ENCODE measurements around the gene SETBP1.

The SETBP1 gene

DNA sequence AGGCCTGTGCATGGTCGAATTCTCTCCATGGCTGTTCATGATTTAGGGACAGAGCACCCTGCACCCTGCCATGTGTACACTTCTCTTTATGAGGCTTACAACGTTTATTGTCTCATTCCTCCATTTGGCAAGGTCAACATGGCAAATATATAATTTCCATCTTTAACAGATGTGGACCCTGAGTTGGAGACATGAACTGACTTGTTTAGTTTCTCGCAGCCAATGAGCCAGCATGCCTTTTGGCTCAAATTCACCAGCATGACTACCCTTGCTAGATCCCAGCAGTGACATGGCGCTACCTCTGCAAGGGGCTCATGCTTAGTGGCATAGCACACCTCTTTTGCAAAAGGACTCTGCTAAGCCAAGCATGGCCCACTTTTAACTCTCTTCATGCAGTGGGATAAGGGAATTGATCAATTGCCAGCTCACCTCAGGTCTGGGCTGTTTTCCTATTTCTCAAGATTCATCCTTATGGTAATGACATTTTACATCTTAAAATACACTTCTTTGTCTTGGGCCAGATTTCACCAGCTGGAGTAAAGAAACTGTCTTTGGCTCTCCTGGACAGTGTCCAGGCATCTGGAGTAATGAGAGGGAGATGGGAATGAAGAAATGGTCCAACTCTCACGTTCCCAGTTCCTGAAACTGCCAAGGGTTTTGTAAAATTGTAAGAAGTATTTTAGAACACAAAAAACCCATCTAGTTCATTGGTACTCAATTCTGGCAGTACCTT, 159.5 kb downstream of the SETBP1 start:
- peaks cover 11% of the 10 kb centered on the region for H3K27me3 Mint-ChIP-seq
- no peak overlapping the region for H3K27ac Mint-ChIP-seq
- no peak overlapping the region for H3K4me3 Mint-ChIP-seq

DNA sequence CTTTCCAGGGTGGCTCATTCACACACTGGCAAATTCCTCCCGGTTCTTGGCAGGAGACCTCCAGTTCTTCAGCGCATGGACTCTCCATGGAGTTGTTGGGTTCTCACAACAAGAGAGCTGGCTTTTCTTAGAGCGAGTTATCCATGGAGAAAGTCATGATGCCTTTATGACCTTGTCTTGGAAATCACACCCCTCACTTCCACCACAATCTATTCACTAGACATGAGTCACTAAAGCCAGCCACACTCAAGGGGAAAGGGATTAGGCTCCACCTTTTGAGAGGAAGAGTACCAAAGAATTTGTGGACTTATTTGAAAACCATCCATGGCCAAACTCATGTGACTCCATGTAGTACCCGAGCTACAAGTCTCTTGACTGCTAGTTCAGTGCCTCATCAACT, 160.5 kb downstream of the SETBP1 start:
- peaks cover 32% of the 10 kb centered on the region for H3K4me1 Mint-ChIP-seq
- no peaks in the 10 kb centered on the region for H3K36me3 Mint-ChIP-seq (ENCODE audit: low read depth)
- no peaks in the 10 kb centered on the region for H3K9me3 Mint-ChIP-seq
- H3K4me3 Mint-ChIP-seq = no peak overlapping the region
- DNase-seq (no peak), ATAC-seq (no peak)
- H3K27me3 Mint-ChIP-seq = peaks cover 11% of the 10 kb centered on the region
- H3K27ac Mint-ChIP-seq = no peak overlapping the region

More for the DNA sequence above, 159.5 kb downstream of the SETBP1 start:
- ATAC-seq (no peak), DNase-seq (no peak)
- Mint-ChIP-seq H3K9me3 (no peaks in the 10 kb centered on the region), H3K36me3 (ENCODE audit: low read depth) (no peaks in the 10 kb centered on the region), H3K4me1 (peaks cover 32% of the 10 kb centered on the region)

DNA sequence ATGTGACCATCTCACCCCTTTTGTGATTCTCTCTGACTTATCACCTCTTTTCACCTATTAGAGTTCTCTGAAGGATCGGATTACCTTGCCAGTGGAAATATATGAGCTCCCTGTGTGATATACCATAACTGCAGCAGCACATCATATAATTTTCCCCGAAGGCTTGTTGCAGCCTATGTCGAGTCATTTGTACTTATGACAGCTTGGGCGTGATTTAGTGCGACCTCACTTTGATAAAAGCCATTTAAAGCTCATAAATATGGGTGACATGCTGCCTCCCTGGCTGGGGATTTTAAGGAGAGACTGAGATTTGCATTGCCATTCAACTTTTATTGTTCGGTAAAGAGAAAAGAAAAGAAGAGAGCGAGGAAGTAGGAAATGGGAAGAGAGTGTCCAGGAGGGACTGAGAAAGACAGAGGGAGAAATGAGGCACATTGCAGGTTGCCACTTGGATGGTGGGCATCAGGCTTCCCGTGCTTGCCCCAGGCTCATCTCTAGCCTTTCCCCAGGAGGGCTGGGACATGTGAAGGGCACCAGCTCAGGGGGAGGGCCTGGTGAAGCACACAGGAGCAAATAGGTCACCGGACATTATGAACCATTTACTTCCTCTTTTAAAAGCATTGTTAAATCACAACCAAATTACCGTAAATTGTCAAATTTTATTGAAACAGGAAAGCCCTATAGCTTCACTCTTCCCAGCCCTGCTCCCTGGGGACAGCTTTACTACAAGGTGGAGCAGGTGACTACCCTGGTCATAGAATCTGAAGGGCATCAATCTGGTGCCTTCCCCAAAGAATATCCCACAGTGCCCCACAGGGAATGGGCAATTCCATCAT, 161.3 kb downstream of the SETBP1 start:
- DNase-seq (no peak), ATAC-seq (no peak)
- Mint-ChIP-seq H3K36me3 (ENCODE audit: low read depth) (no peaks in the 10 kb centered on the region), H3K4me3 (no peak overlapping the region), H3K27ac (no peak overlapping the region), H3K4me1 (peaks cover 32% of the 10 kb centered on the region), H3K9me3 (no peaks in the 10 kb centered on the region), H3K27me3 (peaks cover 11% of the 10 kb centered on the region)

DNA sequence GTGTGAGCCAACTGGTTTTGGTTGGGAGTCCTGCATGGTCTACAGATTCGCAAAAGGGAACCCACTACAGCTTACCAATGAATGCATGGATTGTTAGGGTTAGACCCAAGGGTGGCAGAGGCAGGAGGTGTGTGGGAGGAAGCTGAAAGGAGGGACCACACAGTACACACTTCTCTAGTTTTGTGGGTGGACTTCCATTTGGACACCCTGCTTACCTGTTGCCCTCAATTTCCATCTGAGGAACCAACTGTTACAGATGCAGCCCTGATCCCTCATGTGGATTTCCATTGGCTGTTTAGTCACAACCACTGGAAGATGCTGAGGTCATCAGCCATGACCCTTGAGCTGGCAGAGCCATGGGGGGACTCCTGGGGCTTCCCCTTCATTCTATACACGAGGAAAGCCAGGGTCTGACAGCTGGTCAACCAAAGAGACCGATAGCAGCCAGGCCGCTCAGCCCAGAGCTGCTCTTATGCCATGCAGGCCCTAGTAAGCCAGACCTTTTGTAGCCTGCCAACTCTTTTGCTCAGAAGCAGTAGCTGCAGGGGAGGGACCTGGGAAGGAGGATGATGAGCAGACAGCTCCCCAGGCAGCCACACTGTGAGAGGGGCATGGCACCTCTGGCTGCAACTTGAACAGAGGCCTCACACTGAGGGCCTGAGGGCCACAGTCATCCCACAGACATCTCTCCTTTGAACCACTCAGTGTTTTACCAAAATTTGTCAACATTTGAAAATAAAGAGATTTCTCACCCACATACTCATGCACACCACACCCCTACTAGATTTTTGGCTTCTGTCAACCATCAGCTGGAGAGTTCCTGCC, 162.1 kb downstream of the SETBP1 start:
- ATAC-seq (no peak), DNase-seq (no peak)
- peaks cover 11% of the 10 kb centered on the region for H3K27me3 Mint-ChIP-seq
- no peaks in the 10 kb centered on the region for H3K9me3 Mint-ChIP-seq
- H3K27ac Mint-ChIP-seq = no peak overlapping the region
- peaks cover 32% of the 10 kb centered on the region for H3K4me1 Mint-ChIP-seq
- H3K36me3 Mint-ChIP-seq (ENCODE audit: low read depth) = no peaks in the 10 kb centered on the region
- no peak overlapping the region for H3K4me3 Mint-ChIP-seq

DNA sequence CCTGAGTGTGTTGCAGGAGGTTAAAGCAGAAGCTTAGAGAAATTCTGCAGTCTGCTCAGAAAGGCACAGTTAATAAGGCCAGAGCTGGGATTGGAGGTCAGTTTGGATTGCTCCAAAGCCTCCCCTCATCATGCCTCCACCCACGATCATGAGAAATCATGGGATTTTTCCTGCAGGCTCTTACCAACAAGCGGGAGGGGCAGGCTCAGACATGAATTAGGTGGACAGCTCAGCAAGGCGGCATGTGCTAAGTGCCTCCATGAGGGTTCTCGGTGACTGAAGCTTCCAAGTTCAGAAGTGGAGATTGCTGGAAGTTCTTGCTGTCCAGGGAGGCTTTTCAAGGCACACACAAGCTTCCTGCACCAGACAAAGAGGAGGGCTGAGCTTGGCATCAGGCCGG, 163.8 kb downstream of the SETBP1 start:
- Mint-ChIP-seq H3K27me3 (peaks cover 10% of the 10 kb centered on the region), H3K36me3 (ENCODE audit: low read depth) (no peaks in the 10 kb centered on the region)

DNA sequence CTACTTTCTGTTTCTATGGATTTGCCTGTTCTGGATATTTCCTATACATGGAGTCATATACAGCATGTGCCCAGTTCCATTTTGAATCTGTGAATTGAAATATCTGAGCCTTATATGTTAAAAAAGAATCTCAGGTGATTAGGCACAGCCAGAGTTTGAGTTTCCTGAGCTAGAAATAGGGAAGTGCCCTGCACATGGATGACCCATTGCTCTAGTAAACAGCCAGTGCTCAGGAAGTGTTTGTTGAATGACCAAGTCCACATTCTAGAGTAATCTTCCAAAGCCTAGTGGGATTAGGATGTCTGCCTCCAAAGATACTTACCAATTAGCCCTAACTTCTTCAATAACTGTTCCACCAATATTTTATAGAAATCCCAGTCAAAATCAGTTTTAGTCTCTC, 165.8 kb downstream of the SETBP1 start:
- ATAC-seq (no peak), DNase-seq (no peak)
- no peaks in the 10 kb centered on the region for H3K9me3 Mint-ChIP-seq
- H3K27me3 Mint-ChIP-seq = peaks cover 2% of the 10 kb centered on the region
- H3K36me3 Mint-ChIP-seq (ENCODE audit: low read depth) = no peaks in the 10 kb centered on the region
- no peak overlapping the region for H3K4me3 Mint-ChIP-seq
- H3K27ac Mint-ChIP-seq = no peak overlapping the region
- H3K4me1 Mint-ChIP-seq = peaks cover 15% of the 10 kb centered on the region

More for the DNA sequence above, 163.8 kb downstream of the SETBP1 start:
- no peak overlapping the region for H3K4me3 Mint-ChIP-seq
- no peak overlapping the region for H3K27ac Mint-ChIP-seq
- ATAC-seq (no peak), DNase-seq (no peak)
- H3K4me1 Mint-ChIP-seq = peaks cover 20% of the 10 kb centered on the region
- H3K9me3 Mint-ChIP-seq = no peaks in the 10 kb centered on the region

DNA sequence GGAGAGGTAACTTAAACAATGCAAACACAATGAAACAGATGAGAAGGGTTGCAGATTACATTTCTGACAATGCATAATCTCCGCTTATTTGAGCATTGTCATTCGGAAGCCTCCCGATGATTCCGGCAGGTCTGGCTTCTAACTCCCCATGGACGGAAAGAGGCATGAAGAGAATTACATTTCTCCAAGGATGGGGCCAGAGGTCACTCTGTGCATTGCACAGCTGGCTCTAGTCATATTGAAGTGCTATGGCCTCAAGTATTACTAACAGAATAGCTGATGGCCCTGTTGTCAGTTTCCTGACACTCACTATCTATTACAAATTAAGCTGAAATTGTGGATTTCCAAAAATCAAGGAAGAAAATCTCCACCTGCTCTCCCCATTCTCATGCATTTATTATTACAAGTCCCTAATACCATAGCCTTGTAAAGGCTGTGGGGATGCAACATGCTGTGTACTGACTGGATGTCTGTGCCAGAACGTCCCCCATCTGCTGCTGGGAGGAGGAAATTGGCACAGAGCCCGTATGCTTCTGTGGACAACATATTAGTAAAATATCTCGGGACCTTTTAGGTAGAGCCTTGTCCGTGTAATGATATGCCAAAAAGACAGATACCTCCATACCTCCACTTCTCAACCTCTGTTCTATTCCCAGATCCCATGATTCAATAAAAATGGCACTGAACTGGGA, 168.1 kb downstream of the SETBP1 start:
- Mint-ChIP-seq H3K27me3 (no peaks in the 10 kb centered on the region), H3K27ac (no peak overlapping the region)
- no peak for DNase-seq

DNA sequence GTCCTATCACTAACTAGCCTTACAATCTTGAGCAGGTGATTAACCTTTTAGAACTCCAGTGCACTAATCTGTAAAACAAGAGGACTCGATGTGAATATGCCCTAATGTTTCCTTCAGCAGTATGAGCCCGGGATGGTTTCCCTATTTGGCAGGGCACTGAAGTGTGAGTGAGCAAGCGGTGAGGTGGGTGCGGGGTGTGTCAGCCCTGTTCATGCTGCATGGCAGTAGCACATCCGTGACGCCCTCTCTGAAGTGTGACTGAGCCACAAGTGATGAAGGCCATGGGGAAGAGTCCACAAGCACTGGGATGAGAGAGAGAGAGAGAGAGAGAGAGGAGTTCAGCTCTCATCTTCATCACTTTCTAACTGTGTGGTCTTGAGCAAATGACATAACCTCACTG, 168.7 kb downstream of the SETBP1 start:
- peaks cover under 1% of the 10 kb centered on the region for H3K27me3 Mint-ChIP-seq
- H3K36me3 Mint-ChIP-seq (ENCODE audit: low read depth) = no peaks in the 10 kb centered on the region
- DNase-seq (no peak), ATAC-seq (no peak)
- no peak overlapping the region for H3K27ac Mint-ChIP-seq
- no peak overlapping the region for H3K4me3 Mint-ChIP-seq
- H3K9me3 Mint-ChIP-seq = no peaks in the 10 kb centered on the region
- H3K4me1 Mint-ChIP-seq = peaks cover 10% of the 10 kb centered on the region

More for the DNA sequence above, 168.1 kb downstream of the SETBP1 start:
- no peaks in the 10 kb centered on the region for H3K36me3 Mint-ChIP-seq (ENCODE audit: low read depth)
- no peak for ATAC-seq
- H3K4me1 Mint-ChIP-seq = peaks cover 10% of the 10 kb centered on the region
- H3K4me3 Mint-ChIP-seq = no peak overlapping the region
- no peaks in the 10 kb centered on the region for H3K9me3 Mint-ChIP-seq

DNA sequence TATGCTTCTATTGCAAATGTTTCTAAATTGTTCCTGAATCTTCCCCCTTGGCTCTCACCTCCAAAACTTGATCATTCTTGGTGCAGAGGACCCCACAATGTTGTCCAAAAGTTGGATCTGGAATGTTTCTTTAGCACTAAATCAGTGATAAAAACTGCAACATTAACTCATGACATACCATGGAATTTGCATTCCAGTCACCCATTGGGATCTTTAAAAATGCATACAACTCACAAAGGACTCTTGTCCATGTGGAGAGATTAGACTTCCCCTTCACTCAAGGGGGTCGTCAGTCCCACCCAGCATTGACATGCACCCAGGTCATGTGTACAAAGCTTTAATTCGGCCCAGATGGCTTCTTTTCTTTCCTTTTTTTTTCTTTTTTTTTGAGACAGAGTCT, 169.3 kb downstream of the SETBP1 start:
- no peaks in the 10 kb centered on the region for H3K9me3 Mint-ChIP-seq
- no peak overlapping the region for H3K4me3 Mint-ChIP-seq
- peaks cover 2% of the 10 kb centered on the region for H3K27me3 Mint-ChIP-seq
- DNase-seq (no peak), ATAC-seq (no peak)
- H3K36me3 Mint-ChIP-seq (ENCODE audit: low read depth) = no peaks in the 10 kb centered on the region
- peaks cover 10% of the 10 kb centered on the region for H3K4me1 Mint-ChIP-seq
- H3K27ac Mint-ChIP-seq = no peak overlapping the region

DNA sequence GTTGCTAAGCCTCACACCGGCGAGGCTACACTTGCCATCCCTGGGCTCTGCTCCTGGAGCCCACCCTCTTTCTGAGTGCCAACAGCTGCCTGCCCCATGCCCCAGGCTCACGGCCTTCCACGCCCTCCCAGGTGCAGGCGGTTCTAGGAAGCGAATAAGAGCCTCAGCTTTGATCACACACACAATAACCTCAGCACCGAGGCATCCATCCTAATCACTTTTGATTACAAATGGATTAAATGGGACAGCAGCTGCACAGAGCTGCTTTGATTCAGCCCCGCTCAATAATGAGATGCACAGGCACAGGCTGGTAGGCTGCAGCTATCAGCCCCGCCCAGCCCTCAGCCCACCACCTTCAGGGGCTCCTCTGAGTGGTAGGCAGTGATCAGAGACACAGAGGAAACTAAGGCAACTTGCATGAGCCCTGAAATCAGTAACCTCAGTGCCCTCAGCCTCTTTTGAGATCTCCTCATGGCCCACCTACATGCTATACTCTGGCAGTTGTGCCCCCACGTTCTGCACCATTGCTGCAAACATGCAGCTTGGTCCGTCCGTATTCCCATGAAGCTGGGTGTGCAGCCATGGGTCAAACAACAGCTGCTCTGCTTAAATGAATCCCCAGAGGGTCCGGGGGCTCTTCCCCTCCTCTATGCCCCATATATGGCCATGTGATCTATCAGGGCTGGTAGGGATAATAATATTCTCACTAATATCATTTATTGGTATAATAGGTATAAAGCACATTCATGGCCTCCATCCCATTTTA, 171.4 kb downstream of the SETBP1 start:
- H3K4me3 Mint-ChIP-seq = no peak overlapping the region
- DNase-seq (no peak), ATAC-seq (no peak)
- no peaks in the 10 kb centered on the region for H3K9me3 Mint-ChIP-seq
- H3K4me1 Mint-ChIP-seq = peaks cover 15% of the 10 kb centered on the region
- H3K27me3 Mint-ChIP-seq = peaks cover 2% of the 10 kb centered on the region
- H3K36me3 Mint-ChIP-seq (ENCODE audit: low read depth) = peaks cover 3% of the 10 kb centered on the region
- no peak overlapping the region for H3K27ac Mint-ChIP-seq

DNA sequence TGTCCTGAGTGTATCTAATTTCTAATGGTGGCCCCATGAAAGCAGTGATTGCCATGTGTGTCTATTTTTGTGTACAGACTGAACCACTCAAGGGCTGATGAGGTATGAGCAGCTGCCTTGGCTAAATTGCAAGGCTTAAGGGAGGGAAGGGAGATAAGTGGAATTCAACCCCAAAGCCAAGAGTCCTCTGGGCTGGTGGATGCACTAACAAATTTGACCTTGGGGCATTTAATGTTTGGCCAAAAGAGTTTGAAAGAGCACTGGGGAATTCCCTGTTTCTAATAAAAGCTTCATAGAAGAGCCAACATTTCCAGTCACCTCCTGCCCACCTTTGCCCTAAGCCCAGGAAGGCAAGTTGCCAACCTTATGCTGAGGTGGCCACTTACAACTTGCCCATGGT, 172.1 kb downstream of the SETBP1 start:
- Mint-ChIP-seq H3K36me3 (ENCODE audit: low read depth) (peaks cover 3% of the 10 kb centered on the region), H3K4me3 (no peak overlapping the region), H3K27me3 (peaks cover 6% of the 10 kb centered on the region), H3K9me3 (no peaks in the 10 kb centered on the region), H3K27ac (no peak overlapping the region), H3K4me1 (peaks cover 15% of the 10 kb centered on the region)
- no peak for DNase-seq
- ATAC-seq = no peak

DNA sequence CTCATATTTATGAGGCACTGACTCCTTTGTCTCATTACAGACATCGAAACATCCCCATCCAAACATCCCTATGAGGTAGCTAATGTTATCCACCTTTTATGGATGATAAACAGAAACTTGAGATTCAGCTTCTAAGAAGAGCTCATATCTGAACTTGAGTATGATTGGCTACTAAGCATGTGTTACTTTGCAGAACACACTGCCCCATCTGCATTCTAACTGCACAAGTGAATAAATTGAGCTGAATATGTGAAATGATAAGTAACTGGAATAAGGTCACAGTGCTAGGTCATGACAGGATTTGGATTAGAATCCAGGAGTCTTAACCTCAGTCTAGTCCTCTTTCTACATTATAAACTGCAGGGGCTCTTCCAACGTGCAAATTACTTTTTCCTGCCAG, 172.7 kb downstream of the SETBP1 start:
- no peak for DNase-seq
- no peak for ATAC-seq
- H3K36me3 Mint-ChIP-seq (ENCODE audit: low read depth) = peaks cover 3% of the 10 kb centered on the region
- no peak overlapping the region for H3K4me3 Mint-ChIP-seq
- peaks cover 15% of the 10 kb centered on the region for H3K4me1 Mint-ChIP-seq
- no peaks in the 10 kb centered on the region for H3K9me3 Mint-ChIP-seq
- no peak overlapping the region for H3K27ac Mint-ChIP-seq
- H3K27me3 Mint-ChIP-seq = peaks cover 7% of the 10 kb centered on the region

DNA sequence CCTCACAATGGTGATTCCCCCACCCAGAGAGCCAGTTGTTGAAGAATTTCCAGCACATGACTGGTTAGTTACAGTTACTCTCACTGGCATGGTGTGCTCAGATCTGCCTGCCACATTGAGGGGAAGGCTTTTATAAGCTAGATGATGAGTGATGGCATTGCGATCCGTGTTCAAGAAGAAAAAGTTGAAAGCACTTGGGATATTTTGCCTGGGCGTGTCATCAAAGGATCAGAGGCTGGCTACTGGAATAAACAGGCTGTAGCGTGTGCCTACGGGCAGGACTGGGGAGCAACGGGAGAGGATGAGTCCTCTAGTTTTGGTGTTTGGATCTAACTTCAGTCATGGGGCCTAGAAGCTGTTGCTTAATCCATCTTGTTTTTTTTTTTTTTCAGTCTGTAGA, 175.0 kb downstream of the SETBP1 start:
- Mint-ChIP-seq H3K27me3 (peaks cover 12% of the 10 kb centered on the region), H3K36me3 (ENCODE audit: low read depth) (peaks cover 3% of the 10 kb centered on the region), H3K27ac (no peak overlapping the region), H3K4me3 (no peak overlapping the region), H3K9me3 (no peaks in the 10 kb centered on the region), H3K4me1 (peaks cover 19% of the 10 kb centered on the region)
- ATAC-seq = no peak
- no peak for DNase-seq
